Fibroblast of lung (primary cell): Measurements from ENCODE around the gene DOP1B. TPM values are rescaled to one million over a fixed set of nuclear protein-coding genes. Genes with fewer than 3 reads are reported as not detected.

Source experiments
- DNase-seq, 2 donors: peaks; one replicate each; pipeline versions ENCODE4 v3.0.0 to v3.0.0-alpha.2; 2010; ENCODE audit warnings: low read depth in 2 of 2
- H2AFZ ChIP-seq: 2 replicates; pipeline ENCODE4 v1.5.1; 2012; ENCODE audit warnings: low read length, control low read depth, inconsistent platforms
- H3K27ac ChIP-seq: 2 replicates; pipeline ENCODE4 v1.5.1; 2011; ENCODE audit warnings: low read length, control low read depth; ENCODE audit not compliant: insufficient read depth
- H3K27me3 ChIP-seq: 2 replicates; pipeline ENCODE4 v1.5.1; 2011; ENCODE audit warnings: mild to moderate bottlenecking, low read length; ENCODE audit not compliant: control insufficient read depth, insufficient read depth
- H3K36me3 ChIP-seq: 2 replicates; pipeline ENCODE4 v1.5.1; 2011; ENCODE audit warnings: low read length; ENCODE audit not compliant: control insufficient read depth, insufficient read depth
- H3K4me1 ChIP-seq: 2 replicates; pipeline ENCODE4 v1.5.1; 2011; ENCODE audit warnings: low read length; ENCODE audit not compliant: control insufficient read depth, insufficient read depth; ENCODE audit errors: extremely low read depth
- H3K4me2 ChIP-seq: 2 replicates; pipeline ENCODE4 v1.5.1; 2011; ENCODE audit warnings: low read length, control low read depth; ENCODE audit not compliant: insufficient read depth; ENCODE audit errors: extremely low read depth
- H3K4me3 ChIP-seq, 4 experiments: fragments of 200-600 bp in 1 of 4; sonication (generic) in 1 of 4; replicated peaks in 1 of 4; 2 replicates each; pipeline ENCODE4 v1.5.1; 2011 to 2016; ENCODE audit warnings: low read length in 4 of 4, low read depth in 3 of 4, mild to moderate bottlenecking in 3 of 4, control low read depth in 2 of 4, inconsistent platforms in 1 of 4, mixed read lengths in 1 of 4; ENCODE audit not compliant: insufficient read depth in 1 of 4; ENCODE audit errors: control extremely low read depth in 1 of 4
- H3K79me2 ChIP-seq: 2 replicates; pipeline ENCODE4 v1.5.1; 2012; ENCODE audit warnings: mild to moderate bottlenecking, low read length, inconsistent platforms; ENCODE audit not compliant: control insufficient read depth, insufficient read depth
- H3K9ac ChIP-seq: 2 replicates; pipeline ENCODE4 v1.5.1; 2011; ENCODE audit warnings: mild to moderate bottlenecking, low read length, control low read depth; ENCODE audit not compliant: insufficient read depth
- H3K9me3 ChIP-seq: 2 replicates; pipeline ENCODE4 v1.5.1; 2012; ENCODE audit warnings: low read depth, low read length; ENCODE audit not compliant: control insufficient read depth, insufficient read depth
- H4K20me1 ChIP-seq: 2 replicates; pipeline ENCODE4 v1.5.1; 2011; ENCODE audit warnings: low read length; ENCODE audit not compliant: control insufficient read depth, insufficient read depth; ENCODE audit errors: extremely low read depth
- EZH2 ChIP-seq: IDR thresholded peaks from 2 replicates; pipeline ENCODE4 v1.5.1; 2012; ENCODE audit warnings: low read length, control low read depth, mild to moderate bottlenecking; ENCODE audit errors: missing control alignments
- polyA plus RNA-seq, 2 donors: library from polyadenylated mRNA; depleted of rRNA in 1 of 2; stranded (reverse) in 1 of 2; unstranded in 1 of 2; fragments of >200 nt; gene quantifications; 2 replicates each; pipeline ENCODE4 v1.2.1, GENCODE V29; 2011 to 2012; ENCODE audit warnings: missing spikeins in 1 of 2
- total RNA-seq: library from RNA; depleted of rRNA; stranded (reverse); fragments of >200 nt; gene quantifications from 2 replicates; pipeline ENCODE4 v1.2.1, GENCODE V29; 2014
- TF ChIP-seq, protein P1 (sequence below), 2 donors: IDR thresholded peaks in 1 of 2; conservative IDR thresholded peaks in 1 of 2; 1 replicate in 1 of 2; 2 replicates in 1 of 2; pipeline ENCODE4 v1.5.1; 2011 to 2012; ENCODE audit warnings: low read length in 2 of 2, control low read depth in 1 of 2, inconsistent platforms in 1 of 2, low read depth in 1 of 2, mild to moderate bottlenecking in 1 of 2

Gene DOP1B
- total and polyA plus RNA-seq, 2 donors (not counting 1 experiment from before 2014, with no cell fraction given): 6.1 to 18.3 TPM

DNA sequence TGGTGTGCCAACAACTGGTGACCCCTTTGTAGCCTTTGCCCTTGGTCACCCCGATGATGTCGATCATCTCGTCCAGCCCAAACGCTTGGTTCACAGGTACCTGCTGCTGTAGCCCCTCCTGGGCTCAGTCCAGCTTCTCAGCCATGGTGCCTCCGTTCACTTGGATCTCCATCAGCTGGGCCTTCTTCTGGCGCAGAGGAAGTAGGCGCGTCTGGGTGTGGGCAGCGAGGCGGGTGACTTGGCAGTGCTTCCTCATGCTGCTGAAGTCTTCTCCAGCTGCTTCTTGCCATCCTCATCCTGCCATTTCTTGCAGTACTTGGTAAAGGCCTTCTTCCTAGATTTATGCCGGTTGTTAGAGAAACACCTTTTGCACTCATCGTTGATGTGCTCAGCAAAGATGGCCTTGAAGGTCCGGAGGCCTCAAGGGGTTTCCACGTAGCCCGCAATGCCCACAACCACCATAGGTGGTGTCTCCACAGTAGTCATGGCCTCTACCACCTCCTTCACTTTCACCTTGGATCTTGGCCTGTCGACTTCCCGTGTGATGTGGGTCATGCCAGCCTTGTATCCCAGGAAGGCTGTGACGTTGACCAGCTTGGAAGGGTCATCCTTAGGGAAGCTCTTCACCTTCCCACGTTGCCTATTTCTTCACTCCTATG is 13.0 kb downstream of the DOP1B start:
- TF ChIP-seq EZH2: no peak
- TF ChIP-seq, protein P1, sequence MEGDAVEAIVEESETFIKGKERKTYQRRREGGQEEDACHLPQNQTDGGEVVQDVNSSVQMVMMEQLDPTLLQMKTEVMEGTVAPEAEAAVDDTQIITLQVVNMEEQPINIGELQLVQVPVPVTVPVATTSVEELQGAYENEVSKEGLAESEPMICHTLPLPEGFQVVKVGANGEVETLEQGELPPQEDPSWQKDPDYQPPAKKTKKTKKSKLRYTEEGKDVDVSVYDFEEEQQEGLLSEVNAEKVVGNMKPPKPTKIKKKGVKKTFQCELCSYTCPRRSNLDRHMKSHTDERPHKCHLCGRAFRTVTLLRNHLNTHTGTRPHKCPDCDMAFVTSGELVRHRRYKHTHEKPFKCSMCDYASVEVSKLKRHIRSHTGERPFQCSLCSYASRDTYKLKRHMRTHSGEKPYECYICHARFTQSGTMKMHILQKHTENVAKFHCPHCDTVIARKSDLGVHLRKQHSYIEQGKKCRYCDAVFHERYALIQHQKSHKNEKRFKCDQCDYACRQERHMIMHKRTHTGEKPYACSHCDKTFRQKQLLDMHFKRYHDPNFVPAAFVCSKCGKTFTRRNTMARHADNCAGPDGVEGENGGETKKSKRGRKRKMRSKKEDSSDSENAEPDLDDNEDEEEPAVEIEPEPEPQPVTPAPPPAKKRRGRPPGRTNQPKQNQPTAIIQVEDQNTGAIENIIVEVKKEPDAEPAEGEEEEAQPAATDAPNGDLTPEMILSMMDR (conservative IDR thresholded peaks at IDR 0.05 in 1 of 2, IDR thresholded peaks at IDR 0.05 in 1 of 2; ENCODE audit: low read depth in 1 of 2, low read length in 2 of 2): peak in 1 of 2 donors; percentile 8
- Histone ChIP-seq H3K36me3 (peaks cover 2% of the 10 kb centered on the region), H2AFZ (no peak overlapping the region), H3K27ac (no peak overlapping the region), H3K9ac (no peak overlapping the region), H3K27me3 (no peaks in the 10 kb centered on the region), H3K4me3 (no peak overlapping the region), H3K4me1 (peaks cover 3% of the 10 kb centered on the region), H3K4me2 (no peak overlapping the region), H3K79me2 (no peaks in the 10 kb centered on the region), H3K9me3 (no peaks in the 10 kb centered on the region), H4K20me1 (no peaks in the 10 kb centered on the region)
- no peak for DNase-seq

DNA sequence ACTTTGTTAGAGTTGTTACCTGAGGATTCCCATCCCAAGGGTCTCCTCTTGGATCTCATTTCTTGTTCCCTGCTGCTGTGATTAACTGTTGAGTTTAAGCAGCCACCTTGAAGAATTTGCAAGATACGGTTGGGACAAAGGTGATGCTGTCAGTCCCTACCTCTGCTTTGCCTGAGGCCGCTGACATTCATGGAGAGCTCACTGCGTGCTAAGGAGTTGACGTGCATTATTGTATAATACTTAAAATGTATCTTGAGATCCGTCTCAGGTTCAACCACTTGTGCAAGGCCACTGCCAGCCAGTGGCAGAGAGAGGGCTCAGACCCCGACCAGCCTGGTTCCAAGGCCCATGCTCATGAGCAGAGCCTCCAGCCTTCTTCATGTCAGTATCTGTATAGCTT is 14.2 kb downstream of the DOP1B start:
- Histone ChIP-seq H3K4me1 (peaks cover 3% of the 10 kb centered on the region), H3K27ac (no peak overlapping the region), H3K4me2 (no peak overlapping the region), H3K9ac (no peak overlapping the region), H3K36me3 (no peaks in the 10 kb centered on the region), H3K9me3 (no peaks in the 10 kb centered on the region), H3K27me3 (no peaks in the 10 kb centered on the region), H4K20me1 (no peaks in the 10 kb centered on the region), H3K4me3 (no peak overlapping the region), H3K79me2 (no peaks in the 10 kb centered on the region), H2AFZ (no peak overlapping the region)
- no peak for DNase-seq
- TF ChIP-seq EZH2: no peak
- TF ChIP-seq, protein P1 (conservative IDR thresholded peaks at IDR 0.05 in 1 of 2, IDR thresholded peaks at IDR 0.05 in 1 of 2; ENCODE audit: low read depth in 1 of 2, low read length in 2 of 2): no peak

DNA sequence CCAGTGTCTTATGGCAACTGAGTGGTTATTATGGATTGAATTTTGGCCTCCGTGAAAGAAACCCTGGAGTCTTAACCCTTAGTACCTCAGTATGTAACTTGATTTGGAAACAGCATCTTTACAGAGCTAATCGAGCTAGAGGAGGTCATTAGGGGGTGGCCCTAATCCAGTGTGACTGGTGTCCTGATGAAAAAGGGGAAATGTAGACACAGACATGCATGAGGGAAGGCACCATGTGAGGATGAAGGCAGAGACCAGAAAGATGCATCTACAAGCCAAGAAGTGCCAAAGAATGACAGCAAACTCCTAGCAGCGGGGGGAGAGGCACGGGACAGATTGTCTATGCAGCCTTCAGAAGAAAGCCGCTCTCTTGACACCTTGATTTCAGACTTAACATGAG is 14.7 kb downstream of the DOP1B start:
- Histone ChIP-seq H3K9me3 (no peaks in the 10 kb centered on the region), H3K27ac (no peak overlapping the region), H3K4me1 (peaks cover 3% of the 10 kb centered on the region), H3K4me2 (no peak overlapping the region), H3K9ac (no peak overlapping the region), H3K36me3 (no peaks in the 10 kb centered on the region), H2AFZ (no peak overlapping the region), H3K4me3 (no peak overlapping the region), H3K27me3 (no peaks in the 10 kb centered on the region), H4K20me1 (no peaks in the 10 kb centered on the region), H3K79me2 (no peaks in the 10 kb centered on the region)
- TF ChIP-seq, protein P1 (conservative IDR thresholded peaks at IDR 0.05 in 1 of 2, IDR thresholded peaks at IDR 0.05 in 1 of 2; ENCODE audit: low read depth in 1 of 2, low read length in 2 of 2): no peak
- no peak for TF ChIP-seq EZH2
- no peak for DNase-seq
